Stimulated activated CD4-positive, alpha-beta T cell treated with anti-CD3 and anti-CD28 coated beads, Interleukin-15, amount 100 ng/mL, for 24 hours (primary cell): ENCODE data around the gene IRF2.
"Not testable (repeated sequence)": the region's sequence is repeated elsewhere in the genome, so short reads cannot be mapped to it uniquely, and the experiment has no call there.

ENCODE experiments used
- DNase-seq: peaks from one replicate; pipeline ENCODE4 v3.0.0-alpha.2; 2020

The IRF2 gene

GRCh38 chr4:184343502-184344177 is 130.7 kb downstream of the IRF2 start:
- peak; percentile 60 for DNase-seq

- DNase-seq, result not testable (repeated sequence)
These were observed 131.5 kb downstream of the IRF2 start for GRCh38 chr4:184342857-184343237.

- no peak for DNase-seq
These were observed 132.0 kb downstream of the IRF2 start for GRCh38 chr4:184342167-184342856.

- DNase-seq, result not testable (repeated sequence)
These were observed 134.8 kb downstream of the IRF2 start for GRCh38 chr4:184339398-184340193.

GRCh38 chr4:184337907-184338306 is 136.4 kb downstream of the IRF2 start:
- no peak for DNase-seq
